ENCODE results near the gene DOCK8. TPM values are rescaled to one million over a fixed set of nuclear protein-coding genes. Genes with fewer than 3 reads are reported as not detected.

Gene DOCK8
- total RNA-seq, 1 experiment from 2014 or later = 0.37 TPM

DNA sequence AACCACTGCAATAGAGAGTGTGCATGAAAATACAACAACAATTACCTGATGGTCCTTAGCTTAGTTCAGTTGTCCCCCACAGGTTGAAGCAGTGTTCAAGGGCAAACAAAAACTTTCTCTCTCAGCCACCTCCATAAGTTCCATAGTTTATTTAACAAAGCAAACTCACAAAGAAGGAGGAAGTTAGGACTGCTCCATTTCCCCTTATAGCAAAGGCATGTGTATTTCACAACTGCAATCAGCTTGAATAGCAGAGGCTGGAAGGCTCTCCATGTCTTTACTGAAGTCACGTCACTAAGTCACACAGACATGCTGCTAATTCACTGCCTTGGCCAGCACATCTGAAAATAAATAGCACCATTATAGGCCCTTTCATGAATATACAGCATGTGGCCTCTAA, 43.3 kb downstream of the DOCK8 start:
- no peak for DNase-seq (ENCODE audit: low read depth, low spot score)
- ChIA-PET CTCF (no interaction called here), POLR2A (no interaction called here), RAD21 (ENCODE audit: low non-redundant PET in 1 of 2, low total read pairs in 2 of 2, uncharacterized antibody in 2 of 2, unreplicated experiment in 2 of 2) (no interaction called here)
- Histone ChIP-seq H3K4me3 (replicated peaks in 1 of 2; ENCODE audit: low read depth in 1 of 2, low read length in 2 of 2) (no peak overlapping the region), H3K4me2 (ENCODE audit: low read length) (no peak overlapping the region), H3K36me3 (ENCODE audit: control insufficient read depth in 1 of 2, insufficient read depth in 2 of 2, low read length in 2 of 2) (no peaks in the 10 kb centered on the region), H3K4me1 (ENCODE audit: control insufficient read depth in 1 of 2, insufficient read depth in 2 of 2, low read length in 2 of 2) (no peaks in the 10 kb centered on the region), H4K20me1 (ENCODE audit: insufficient read depth) (no peaks in the 10 kb centered on the region), H3K9ac (ENCODE audit: low read length) (no peak overlapping the region), H3K9me2 (ENCODE audit: insufficient read depth) (no peaks in the 10 kb centered on the region), H2AFZ (ENCODE audit: low read depth, low read length, poor library complexity, severe bottlenecking) (no peak overlapping the region), H3K27ac (ENCODE audit: low read depth, low read length) (no peak overlapping the region), H3K9me3 (ENCODE audit: control insufficient read depth in 1 of 2, insufficient read depth in 1 of 2, low read depth in 1 of 2, low read length in 2 of 2) (no peaks in the 10 kb centered on the region), H3K79me2 (ENCODE audit: insufficient read depth, low read length) (no peaks in the 10 kb centered on the region), H3K27me3 (ENCODE audit: insufficient read depth, low read length) (peaks cover 13% of the 10 kb centered on the region; the same call in 1 of the 2 replicates)
- TF ChIP-seq EGR1 (IDR thresholded peaks at IDR 0.05; ENCODE audit: low read depth) = no peak
- TF ChIP-seq, protein P1, sequence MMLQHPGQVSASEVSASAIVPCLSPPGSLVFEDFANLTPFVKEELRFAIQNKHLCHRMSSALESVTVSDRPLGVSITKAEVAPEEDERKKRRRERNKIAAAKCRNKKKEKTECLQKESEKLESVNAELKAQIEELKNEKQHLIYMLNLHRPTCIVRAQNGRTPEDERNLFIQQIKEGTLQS (IDR thresholded peaks at IDR 0.05) = no peak
- TF ChIP-seq, protein P2, sequence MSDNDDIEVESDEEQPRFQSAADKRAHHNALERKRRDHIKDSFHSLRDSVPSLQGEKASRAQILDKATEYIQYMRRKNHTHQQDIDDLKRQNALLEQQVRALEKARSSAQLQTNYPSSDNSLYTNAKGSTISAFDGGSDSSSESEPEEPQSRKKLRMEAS (IDR thresholded peaks at IDR 0.05) = no peak
- TF ChIP-seq SIN3A (IDR thresholded peaks at IDR 0.05; ENCODE audit: low read depth) = no peak
- no peak for TF ChIP-seq ZNF274 (IDR thresholded peaks at IDR 0.05; ENCODE audit: low read depth, low read length)
- TF ChIP-seq POLR2AphosphoS5 (IDR thresholded peaks at IDR 0.05; ENCODE audit: low read depth, low read length) = no peak
- TF ChIP-seq, protein P3, sequence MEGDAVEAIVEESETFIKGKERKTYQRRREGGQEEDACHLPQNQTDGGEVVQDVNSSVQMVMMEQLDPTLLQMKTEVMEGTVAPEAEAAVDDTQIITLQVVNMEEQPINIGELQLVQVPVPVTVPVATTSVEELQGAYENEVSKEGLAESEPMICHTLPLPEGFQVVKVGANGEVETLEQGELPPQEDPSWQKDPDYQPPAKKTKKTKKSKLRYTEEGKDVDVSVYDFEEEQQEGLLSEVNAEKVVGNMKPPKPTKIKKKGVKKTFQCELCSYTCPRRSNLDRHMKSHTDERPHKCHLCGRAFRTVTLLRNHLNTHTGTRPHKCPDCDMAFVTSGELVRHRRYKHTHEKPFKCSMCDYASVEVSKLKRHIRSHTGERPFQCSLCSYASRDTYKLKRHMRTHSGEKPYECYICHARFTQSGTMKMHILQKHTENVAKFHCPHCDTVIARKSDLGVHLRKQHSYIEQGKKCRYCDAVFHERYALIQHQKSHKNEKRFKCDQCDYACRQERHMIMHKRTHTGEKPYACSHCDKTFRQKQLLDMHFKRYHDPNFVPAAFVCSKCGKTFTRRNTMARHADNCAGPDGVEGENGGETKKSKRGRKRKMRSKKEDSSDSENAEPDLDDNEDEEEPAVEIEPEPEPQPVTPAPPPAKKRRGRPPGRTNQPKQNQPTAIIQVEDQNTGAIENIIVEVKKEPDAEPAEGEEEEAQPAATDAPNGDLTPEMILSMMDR (IDR thresholded peaks at IDR 0.05 in 2 of 3, conservative IDR thresholded peaks at IDR 0.05 in 1 of 3; ENCODE audit: borderline replicate concordance in 1 of 3, insufficient read depth in 1 of 3, low read depth in 2 of 3, low read length in 2 of 3) = no peak
- no peak for TF ChIP-seq JUND (IDR thresholded peaks at IDR 0.05)
- intact Hi-C loops (cut with micrococcal nuclease) = no loop called here
- ATAC-seq = no peak
- no TSS peak for BruUV-seq (replicated peaks)

Measured in HCT116 (cell line).